GM12875 (cell line): ENCODE measurements around the gene NUDT14.

Source experiments
- H3K4me3 ChIP-seq: one replicate; pipeline ENCODE4 v1.5.1; 2011; ENCODE audit warnings: low read depth, low read length, control low read depth
- CTCF ChIP-seq: IDR thresholded peaks from 2 replicates; pipeline ENCODE4 v1.5.1; 2011; ENCODE audit warnings: low read depth, mild to moderate bottlenecking, control low read depth, inconsistent platforms, low read length, moderate library complexity, borderline replicate concordance; ENCODE audit not compliant: insufficient read depth

The NUDT14 gene

DNA sequence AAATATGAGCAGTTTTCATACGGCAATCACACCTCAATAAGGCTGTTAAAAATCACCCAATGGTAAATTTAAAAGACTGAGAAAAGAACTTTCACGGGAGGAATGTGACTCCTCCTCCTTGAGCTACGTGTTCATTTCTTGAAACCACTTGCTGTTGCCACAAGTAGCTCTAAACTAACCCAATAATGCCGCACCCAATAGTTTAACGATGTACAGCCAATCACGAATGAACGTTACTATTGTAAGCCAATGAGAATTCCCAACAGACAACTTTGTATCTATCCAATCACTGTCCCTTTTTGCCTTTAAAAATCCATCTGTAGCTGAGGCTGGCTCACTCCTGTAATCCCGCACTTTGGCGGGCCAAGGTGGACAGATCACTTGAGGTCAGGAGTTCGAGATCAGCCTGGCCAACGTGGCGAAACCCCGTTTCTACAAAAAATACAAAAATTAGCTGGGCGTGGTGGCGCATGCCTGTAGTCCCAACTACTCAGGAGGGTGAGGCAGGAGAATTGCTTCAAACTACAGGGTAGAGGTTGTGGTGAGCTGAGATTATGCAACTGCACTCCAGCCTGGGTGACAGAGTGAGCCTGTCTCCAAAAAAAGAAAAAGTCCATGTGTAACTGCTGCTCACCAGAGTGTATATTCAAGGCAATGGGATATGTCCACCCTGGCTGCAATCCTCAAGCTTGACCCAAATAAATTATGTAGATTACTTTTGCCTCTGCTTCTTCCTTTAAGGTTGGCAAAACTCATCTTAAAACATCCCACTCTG, 42.8 kb upstream of the NUDT14 start:
- no peak for TF ChIP-seq CTCF
- H3K4me3 ChIP-seq: no peak overlapping the region

DNA sequence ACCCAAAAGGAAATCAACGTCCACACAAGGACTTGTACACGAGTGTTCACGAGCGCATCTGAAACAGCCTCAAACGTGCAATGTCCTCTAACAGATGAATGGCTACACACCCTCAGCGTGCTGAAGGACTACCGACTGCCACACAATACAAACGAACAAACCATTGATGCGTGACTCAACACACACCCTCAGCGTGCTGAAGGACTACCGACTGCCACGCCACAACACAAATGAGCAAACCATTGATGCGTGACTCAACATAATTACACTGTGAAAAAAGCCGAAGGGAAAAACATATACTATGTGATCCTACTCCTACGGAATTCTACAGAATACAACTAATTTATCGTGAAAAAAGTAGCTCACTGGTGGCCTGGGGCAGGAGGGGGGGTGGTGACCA, 42.1 kb upstream of the NUDT14 start:
- no peak overlapping the region for H3K4me3 ChIP-seq
- TF ChIP-seq CTCF: no peak

GRCh38 chr14:105221598-105222178, 40.6 kb upstream of the NUDT14 start:
- no peak for TF ChIP-seq CTCF
- no peak overlapping the region for H3K4me3 ChIP-seq

DNA sequence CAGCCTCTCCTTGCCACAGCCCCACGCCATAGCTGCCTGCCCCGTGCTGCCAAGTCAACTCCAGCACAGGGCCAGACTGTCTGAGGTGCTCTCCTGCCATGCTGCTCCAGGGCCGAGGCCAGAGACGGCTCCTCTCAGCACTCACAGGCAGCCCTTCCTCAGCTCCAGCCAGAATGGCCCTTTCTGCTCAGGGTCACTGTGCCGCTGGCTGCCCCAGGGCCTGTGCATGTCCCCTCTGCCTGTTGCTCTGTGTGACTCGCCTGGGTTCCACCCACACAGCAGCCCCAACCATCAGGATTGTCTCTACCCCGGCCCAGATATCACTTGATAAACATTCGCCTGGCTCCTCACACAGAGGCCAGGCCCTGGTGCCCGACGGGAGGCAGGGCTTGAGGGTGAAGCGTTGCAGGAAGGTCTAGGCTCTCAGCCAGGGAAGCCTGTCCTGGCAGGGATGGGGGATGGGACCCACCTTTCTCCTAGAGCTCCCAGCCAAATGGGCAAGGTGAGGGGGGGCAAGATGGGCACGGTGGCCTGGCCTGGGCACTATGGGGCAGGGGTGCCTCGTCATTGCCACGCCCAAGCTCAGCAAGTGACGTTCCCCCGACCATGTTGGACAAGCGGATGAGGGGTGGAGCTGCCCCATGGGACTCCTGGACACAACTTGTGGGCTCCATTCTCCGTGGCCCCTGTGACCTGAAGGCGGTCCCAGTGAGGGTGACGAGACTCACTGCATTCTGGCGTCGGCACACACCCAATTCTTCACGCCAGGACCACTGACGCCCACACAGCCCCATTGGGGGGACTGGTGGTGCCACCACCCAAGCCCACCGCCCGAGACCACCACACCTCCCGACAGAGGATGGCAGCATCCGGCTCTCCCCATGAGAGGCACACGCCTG, 39.8 kb upstream of the NUDT14 start:
- H3K4me3 ChIP-seq: no peak overlapping the region
- TF ChIP-seq CTCF: no peak

- no peak overlapping the region for H3K4me3 ChIP-seq
- no peak for TF ChIP-seq CTCF
These were observed 38.6 kb upstream of the NUDT14 start for GRCh38 chr14:105219753-105220152.

GRCh38 chr14:105219043-105219612, 38.0 kb upstream of the NUDT14 start:
- TF ChIP-seq CTCF: no peak

More at GRCh38 chr14:105219043-105219612, 38.0 kb upstream of the NUDT14 start:
- no peak overlapping the region for H3K4me3 ChIP-seq
